GM23338 (cell line): ENCODE results near the gene DCST2. TPM values are rescaled to one million over a fixed set of nuclear protein-coding genes. Genes with fewer than 3 reads are reported as not detected.

Experiments
- ATAC-seq: fragments of 200-7000 bp; cut with Tn5 transposase; 3 replicates; pipeline ENCODE4 v1.9.1; 2020
- DNase-seq: peaks from one replicate; pipeline ENCODE4 v3.0.0-alpha.2; 2015; ENCODE audit warnings: low spot score
- H2AFZ ChIP-seq: fragments of 200-600 bp; sonication (generic); 2 replicates; pipeline ENCODE4 v1.8.0; 2016; ENCODE audit warnings: antibody characterized with exemption, mild to moderate bottlenecking, moderate library complexity
- H3F3A ChIP-seq: fragments of 200-600 bp; sonication (generic); replicated peaks from 2 replicates; pipeline ENCODE4 v1.8.0; 2017; ENCODE audit warnings: antibody characterized with exemption, mixed run types, low read depth
- H3K27ac ChIP-seq: fragments of 200-600 bp; sonication (generic); 2 replicates; pipeline ENCODE4 v1.6.1; 2016; ENCODE audit warnings: low read depth
- H3K27me3 ChIP-seq: fragments of 200-600 bp; sonication (generic); 2 replicates; pipeline ENCODE4 v1.8.0; 2016; ENCODE audit warnings: mild to moderate bottlenecking, mixed run types, moderate library complexity; ENCODE audit not compliant: insufficient read depth
- H3K36me3 ChIP-seq: fragments of 200-600 bp; sonication (generic); 2 replicates; pipeline ENCODE4 v1.8.0; 2016; ENCODE audit warnings: mild to moderate bottlenecking; ENCODE audit not compliant: insufficient read depth
- H3K4me1 ChIP-seq: fragments of 200-600 bp; sonication (generic); 2 replicates; pipeline ENCODE4 v1.8.0; 2016; ENCODE audit warnings: mild to moderate bottlenecking, moderate library complexity; ENCODE audit not compliant: insufficient read depth
- H3K4me2 ChIP-seq: fragments of 200-600 bp; sonication (generic); 2 replicates; pipeline ENCODE4 v1.7.1; 2017; ENCODE audit warnings: mixed run types
- H3K4me3 ChIP-seq: fragments of 200-600 bp; sonication (generic); 2 replicates; pipeline ENCODE4 v1.6.1; 2016; ENCODE audit warnings: mixed run types
- H3K79me2 ChIP-seq: fragments of 200-600 bp; sonication (generic); replicated peaks from 2 replicates; pipeline ENCODE4 v1.8.0; 2017; ENCODE audit warnings: mild to moderate bottlenecking; ENCODE audit not compliant: insufficient read depth
- H3K9me2 ChIP-seq: fragments of 200-600 bp; sonication (generic); 2 replicates; pipeline ENCODE4 v1.8.0; 2017; ENCODE audit not compliant: insufficient read depth
- H4K20me1 ChIP-seq: fragments of 200-600 bp; sonication (generic); replicated peaks from 2 replicates; pipeline ENCODE4 v1.8.0; 2017; ENCODE audit warnings: mild to moderate bottlenecking; ENCODE audit not compliant: insufficient read depth
- H3K27ac Mint-ChIP-seq: 2 replicates; pipeline ENCODE4 v1.8.0; 2020; ENCODE audit warnings: inconsistent platforms, mild to moderate bottlenecking, moderate library complexity, mixed read lengths
- H3K27me3 Mint-ChIP-seq: 3 replicates; pipeline ENCODE4 v1.8.0; 2022; ENCODE audit warnings: low read depth, mild to moderate bottlenecking, moderate library complexity, mixed read lengths, inconsistent platforms; ENCODE audit not compliant: insufficient read depth, poor library complexity
- H3K36me3 Mint-ChIP-seq: 3 replicates; pipeline ENCODE4 v1.8.0; 2021; ENCODE audit warnings: low read depth, mild to moderate bottlenecking, inconsistent platforms, moderate library complexity, mixed read lengths
- H3K4me1 Mint-ChIP-seq: 3 replicates; pipeline ENCODE4 v1.8.0; 2020; ENCODE audit warnings: mild to moderate bottlenecking, inconsistent platforms, mixed read lengths
- H3K4me3 Mint-ChIP-seq: 3 replicates; pipeline ENCODE4 v1.8.0; 2021; ENCODE audit warnings: moderate library complexity, mild to moderate bottlenecking, inconsistent platforms, mixed read lengths
- H3K9me3 Mint-ChIP-seq: 3 replicates; pipeline ENCODE4 v1.8.0; 2020; ENCODE audit warnings: moderate library complexity, mild to moderate bottlenecking, inconsistent platforms, mixed read lengths
- CREB1 ChIP-seq: fragments of 250-450 bp; sonication (Bioruptor Pico); IDR thresholded peaks from 2 replicates; pipeline ENCODE4 v1.5.0; 2020; ENCODE audit warnings: low read depth, mild to moderate bottlenecking, moderate library complexity
- CTCF ChIP-seq, 2 experiments: fragments of 200-600 bp in 1 of 2; sonication (generic) in 1 of 2; conservative IDR thresholded peaks; 2 replicates each; pipeline versions ENCODE4 v1.5.1 to v1.6.1; 2016 to 2017; ENCODE audit warnings: antibody characterized with exemption in 2 of 2, low read depth in 2 of 2, mild to moderate bottlenecking in 2 of 2, moderate library complexity in 1 of 2
- EZH2phosphoT487 ChIP-seq: fragments of 200-600 bp; sonication (generic); IDR thresholded peaks from one replicate; pipeline ENCODE4 v1.8.1; 2018; ENCODE audit warnings: antibody characterized with exemption; ENCODE audit not compliant: unreplicated experiment
- JUNB ChIP-seq: IDR thresholded peaks from one replicate; pipeline ENCODE4 v1.6.1; 2016; ENCODE audit warnings: antibody characterized with exemption; ENCODE audit not compliant: unreplicated experiment
- POLR2AphosphoS5 ChIP-seq: IDR thresholded peaks from 2 replicates; pipeline ENCODE4 v1.6.1; 2016; ENCODE audit warnings: antibody characterized with exemption, low read depth
- ZNF114 ChIP-seq: fragments of 250-450 bp; sonication (Bioruptor Pico); IDR thresholded peaks from 2 replicates; pipeline ENCODE4 v1.5.0; 2020; ENCODE audit warnings: mild to moderate bottlenecking, moderate library complexity
- ZNF462 ChIP-seq: fragments of 250-450 bp; sonication (Bioruptor Pico); IDR thresholded peaks from 2 replicates; pipeline ENCODE4 v1.5.0; 2020; ENCODE audit warnings: mild to moderate bottlenecking, moderate library complexity
- polyA plus RNA-seq: library from polyadenylated mRNA; unstranded; fragments of >200 nt; fragmentation: Nextera tagmentation; extraction: Ambion mirVana; gene quantifications from 2 replicates; pipeline ENCODE4 v1.2.1, GENCODE V29; 2016
- total RNA-seq: library from RNA; depleted of rRNA; stranded (reverse); fragments of >200 nt; shearing (Covaris generic); gene quantifications from 2 replicates; pipeline ENCODE4 v1.2.3, GENCODE V29; 2014
- TF ChIP-seq, protein P1 (sequence below): IDR thresholded peaks from one replicate; pipeline ENCODE4 v1.6.1; 2018; ENCODE audit warnings: antibody characterized with exemption; ENCODE audit not compliant: unreplicated experiment

Gene DCST2
- total and polyA plus RNA-seq, 2 experiments from 2014 or later: 0.78 TPM; not detected in 1

DNA sequence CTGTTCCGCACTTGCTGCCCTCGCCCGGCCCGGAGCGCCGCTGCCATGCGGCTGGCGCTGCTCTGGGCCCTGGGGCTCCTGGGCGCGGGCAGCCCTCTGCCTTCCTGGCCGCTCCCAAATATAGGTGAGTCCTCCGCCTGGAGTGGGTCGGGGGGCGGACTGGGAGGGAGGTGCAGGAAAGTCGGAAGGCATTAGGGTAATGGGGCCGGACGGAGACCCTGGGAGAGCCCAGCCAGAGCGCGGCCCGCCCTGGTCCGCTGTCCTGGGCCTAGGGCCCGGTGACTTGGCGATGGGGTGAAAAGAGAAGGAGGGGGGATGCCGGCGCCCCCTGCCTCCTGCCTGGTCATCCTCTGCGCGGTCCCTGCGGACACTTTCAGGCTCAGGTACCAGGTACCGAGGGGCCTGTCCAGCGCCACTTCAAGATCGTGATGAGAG lies 17.8 kb upstream of the DCST2 start:
- no peak overlapping the region for H3K27ac ChIP-seq
- TF ChIP-seq, protein P1, sequence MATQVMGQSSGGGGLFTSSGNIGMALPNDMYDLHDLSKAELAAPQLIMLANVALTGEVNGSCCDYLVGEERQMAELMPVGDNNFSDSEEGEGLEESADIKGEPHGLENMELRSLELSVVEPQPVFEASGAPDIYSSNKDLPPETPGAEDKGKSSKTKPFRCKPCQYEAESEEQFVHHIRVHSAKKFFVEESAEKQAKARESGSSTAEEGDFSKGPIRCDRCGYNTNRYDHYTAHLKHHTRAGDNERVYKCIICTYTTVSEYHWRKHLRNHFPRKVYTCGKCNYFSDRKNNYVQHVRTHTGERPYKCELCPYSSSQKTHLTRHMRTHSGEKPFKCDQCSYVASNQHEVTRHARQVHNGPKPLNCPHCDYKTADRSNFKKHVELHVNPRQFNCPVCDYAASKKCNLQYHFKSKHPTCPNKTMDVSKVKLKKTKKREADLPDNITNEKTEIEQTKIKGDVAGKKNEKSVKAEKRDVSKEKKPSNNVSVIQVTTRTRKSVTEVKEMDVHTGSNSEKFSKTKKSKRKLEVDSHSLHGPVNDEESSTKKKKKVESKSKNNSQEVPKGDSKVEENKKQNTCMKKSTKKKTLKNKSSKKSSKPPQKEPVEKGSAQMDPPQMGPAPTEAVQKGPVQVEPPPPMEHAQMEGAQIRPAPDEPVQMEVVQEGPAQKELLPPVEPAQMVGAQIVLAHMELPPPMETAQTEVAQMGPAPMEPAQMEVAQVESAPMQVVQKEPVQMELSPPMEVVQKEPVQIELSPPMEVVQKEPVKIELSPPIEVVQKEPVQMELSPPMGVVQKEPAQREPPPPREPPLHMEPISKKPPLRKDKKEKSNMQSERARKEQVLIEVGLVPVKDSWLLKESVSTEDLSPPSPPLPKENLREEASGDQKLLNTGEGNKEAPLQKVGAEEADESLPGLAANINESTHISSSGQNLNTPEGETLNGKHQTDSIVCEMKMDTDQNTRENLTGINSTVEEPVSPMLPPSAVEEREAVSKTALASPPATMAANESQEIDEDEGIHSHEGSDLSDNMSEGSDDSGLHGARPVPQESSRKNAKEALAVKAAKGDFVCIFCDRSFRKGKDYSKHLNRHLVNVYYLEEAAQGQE: no peak
- peak; percentile 66 for TF ChIP-seq POLR2AphosphoS5
- TF ChIP-seq JUNB: no peak
- no peak for TF ChIP-seq ZNF114 (CRISPR knock-in tag)
- TF ChIP-seq EZH2phosphoT487: no peak
- peaks cover 30% of the 10 kb centered on the region for H3K27me3 Mint-ChIP-seq

DNA sequence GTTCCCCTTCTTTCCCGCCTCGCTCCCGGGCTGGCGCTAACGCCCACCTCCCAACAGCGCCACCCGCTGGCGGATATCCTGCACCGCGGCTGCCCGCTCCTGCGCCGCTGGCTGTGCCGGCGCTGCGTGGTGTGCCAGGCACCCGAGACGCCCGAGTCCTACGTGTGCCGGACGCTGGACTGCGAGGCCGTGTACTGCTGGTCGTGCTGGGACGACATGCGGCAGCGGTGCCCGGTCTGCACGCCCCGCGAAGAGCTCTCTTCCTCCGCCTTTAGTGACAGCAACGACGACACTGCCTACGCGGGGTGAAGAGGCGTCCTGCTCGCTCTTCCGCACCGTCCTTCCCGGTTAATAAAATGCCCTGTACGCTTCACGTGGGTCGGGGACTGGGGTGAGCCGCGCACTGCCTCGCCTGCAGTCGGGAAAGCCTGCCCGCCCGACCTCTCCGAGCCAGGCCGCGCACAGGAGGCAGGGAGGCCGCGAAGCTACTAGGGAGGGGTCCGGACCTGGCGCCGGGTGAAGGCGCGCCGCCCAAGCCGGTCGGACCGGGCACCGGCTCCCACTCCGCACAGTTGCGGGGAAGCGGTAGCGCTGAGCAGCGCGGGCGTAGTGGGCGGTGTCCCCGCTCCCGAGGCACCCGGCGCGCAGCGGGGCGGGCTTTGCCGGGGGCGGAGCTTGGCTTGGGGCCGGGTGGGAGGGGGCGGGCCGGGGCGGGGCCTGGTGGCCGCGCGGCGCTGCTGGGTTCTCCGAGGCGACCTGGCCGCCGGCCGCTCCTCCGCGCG lies 17.2 kb upstream of the DCST2 start, which contains the start of gene ADAM15:
ADAM15 (plus strand) TSS at position 757 of the 782 bp plus-strand sequence. CDS start 71 bp downstream, outside the sequence.
- peak within 1 kb of the TSS; percentile 97 for H2AFZ ChIP-seq
- H3F3A ChIP-seq: peaks cover 12% of the 10 kb centered on the region; the same call in 1 of the 2 replicates
- Mint-ChIP-seq H3K36me3 (no peaks in the 10 kb centered on the region; the same call in 2 of the 3 replicates), H3K27me3 (peaks cover 32% of the 10 kb centered on the region), H3K4me3 (peak within 1 kb of the TSS; percentile 82), H3K27ac (no peak within 1 kb of the TSS), H3K9me3 (no peaks in the 10 kb centered on the region; the same call in 2 of the 3 replicates), H3K4me1 (peaks cover 45% of the 10 kb centered on the region)
- DNase-seq: peak; percentile 93
- peak within 1 kb of the TSS; percentile 98 for H3K4me2 ChIP-seq
- peaks cover 3% of the 10 kb centered on the region; the same call in 1 of the 2 replicates for H4K20me1 ChIP-seq
- no peaks in the 10 kb centered on the region for H3K9me2 ChIP-seq
- peaks cover 18% of the 10 kb centered on the region; the same call in 1 of the 2 replicates for H3K4me1 ChIP-seq
- H3K27ac ChIP-seq: no peak within 1 kb of the TSS
- H3K27me3 ChIP-seq: peaks cover 24% of the 10 kb centered on the region
- peak; percentile 76 for ATAC-seq
- H3K79me2 ChIP-seq: no peaks in the 10 kb centered on the region
- peak within 1 kb of the TSS; percentile 90 for H3K4me3 ChIP-seq
- H3K36me3 ChIP-seq: no peaks in the 10 kb centered on the region
- TF ChIP-seq CREB1 (CRISPR knock-in tag) (peak; percentile 43; the same call in 1 of the 2 replicates), ZNF462 (CRISPR knock-in tag) (no peak), CTCF (conservative IDR thresholded peaks at IDR 0.05; ENCODE audit: low read depth in 2 of 2) (peak; percentile 81 to 94)

More for the DNA sequence above, 17.8 kb upstream of the DCST2 start:
- no peaks in the 10 kb centered on the region for H3K36me3 ChIP-seq
- H3K4me3 ChIP-seq: peak overlapping the region; percentile 90
- peaks cover 12% of the 10 kb centered on the region; the same call in 1 of the 2 replicates for H3F3A ChIP-seq
- H3K9me2 ChIP-seq: no peaks in the 10 kb centered on the region
- H2AFZ ChIP-seq: peak overlapping the region; percentile 84; the same call in 1 of the 2 replicates
- ATAC-seq (peak; percentile 24), DNase-seq (no peak)
- peaks cover 18% of the 10 kb centered on the region; the same call in 1 of the 2 replicates for H3K4me1 ChIP-seq
- no peaks in the 10 kb centered on the region; the same call in 2 of the 3 replicates for H3K36me3 Mint-ChIP-seq
- H3K4me1 Mint-ChIP-seq: peaks cover 41% of the 10 kb centered on the region
- H3K9me3 Mint-ChIP-seq: no peaks in the 10 kb centered on the region; the same call in 2 of the 3 replicates
- no peaks in the 10 kb centered on the region for H3K79me2 ChIP-seq
- no peak overlapping the region for H3K27ac Mint-ChIP-seq
- H3K4me2 ChIP-seq: peak overlapping the region; percentile 98
- peaks cover 3% of the 10 kb centered on the region; the same call in 1 of the 2 replicates for H4K20me1 ChIP-seq
- H3K4me3 Mint-ChIP-seq: peak overlapping the region; percentile 76
- peaks cover 24% of the 10 kb centered on the region for H3K27me3 ChIP-seq
